GM12872 (cell line): ENCODE measurements around the gene CCDC51.

Experiments
- TF ChIP-seq, protein P1 (sequence below): IDR thresholded peaks from 3 replicates; pipeline ENCODE4 v1.5.1; 2011; ENCODE audit warnings: low read depth, mild to moderate bottlenecking, low read length, moderate library complexity; ENCODE audit not compliant: insufficient read depth

Gene CCDC51

GRCh38 chr3:48405343-48405881 is 34.5 kb downstream of the CCDC51 start:
- TF ChIP-seq, protein P1, sequence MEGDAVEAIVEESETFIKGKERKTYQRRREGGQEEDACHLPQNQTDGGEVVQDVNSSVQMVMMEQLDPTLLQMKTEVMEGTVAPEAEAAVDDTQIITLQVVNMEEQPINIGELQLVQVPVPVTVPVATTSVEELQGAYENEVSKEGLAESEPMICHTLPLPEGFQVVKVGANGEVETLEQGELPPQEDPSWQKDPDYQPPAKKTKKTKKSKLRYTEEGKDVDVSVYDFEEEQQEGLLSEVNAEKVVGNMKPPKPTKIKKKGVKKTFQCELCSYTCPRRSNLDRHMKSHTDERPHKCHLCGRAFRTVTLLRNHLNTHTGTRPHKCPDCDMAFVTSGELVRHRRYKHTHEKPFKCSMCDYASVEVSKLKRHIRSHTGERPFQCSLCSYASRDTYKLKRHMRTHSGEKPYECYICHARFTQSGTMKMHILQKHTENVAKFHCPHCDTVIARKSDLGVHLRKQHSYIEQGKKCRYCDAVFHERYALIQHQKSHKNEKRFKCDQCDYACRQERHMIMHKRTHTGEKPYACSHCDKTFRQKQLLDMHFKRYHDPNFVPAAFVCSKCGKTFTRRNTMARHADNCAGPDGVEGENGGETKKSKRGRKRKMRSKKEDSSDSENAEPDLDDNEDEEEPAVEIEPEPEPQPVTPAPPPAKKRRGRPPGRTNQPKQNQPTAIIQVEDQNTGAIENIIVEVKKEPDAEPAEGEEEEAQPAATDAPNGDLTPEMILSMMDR: no peak

GRCh38 chr3:48404440-48405342 is 35.2 kb downstream of the CCDC51 start:
- TF ChIP-seq, protein P1: no peak

GRCh38 chr3:48403533-48404439 is 36.1 kb downstream of the CCDC51 start:
- TF ChIP-seq, protein P1: no peak

- TF ChIP-seq, protein P1: no peak
Measured at GRCh38 chr3:48402907-48403306, 37.0 kb downstream of the CCDC51 start.

DNA sequence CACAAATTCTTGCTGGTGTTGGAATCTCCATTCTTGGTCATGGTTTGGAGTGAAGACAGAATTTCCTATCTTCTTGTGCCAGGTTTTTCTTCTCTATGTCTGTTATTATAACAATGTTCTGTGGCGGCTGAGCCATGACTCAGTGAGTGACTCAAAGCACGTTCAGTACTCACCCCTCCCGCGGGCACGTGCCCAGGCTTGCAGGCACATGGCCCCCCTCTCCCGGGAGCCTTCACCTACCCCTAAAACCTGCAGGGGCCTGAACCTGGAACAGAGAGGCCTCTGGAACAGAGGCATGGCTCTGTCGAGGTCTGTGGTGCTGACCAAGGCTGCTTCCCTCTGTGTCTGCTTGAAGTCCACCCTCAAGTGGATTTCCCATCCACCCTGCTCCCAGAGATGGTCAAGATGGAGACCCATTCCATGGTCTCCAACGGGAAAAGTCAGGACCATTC is 37.6 kb downstream of the CCDC51 start:
- TF ChIP-seq, protein P1: no peak

DNA sequence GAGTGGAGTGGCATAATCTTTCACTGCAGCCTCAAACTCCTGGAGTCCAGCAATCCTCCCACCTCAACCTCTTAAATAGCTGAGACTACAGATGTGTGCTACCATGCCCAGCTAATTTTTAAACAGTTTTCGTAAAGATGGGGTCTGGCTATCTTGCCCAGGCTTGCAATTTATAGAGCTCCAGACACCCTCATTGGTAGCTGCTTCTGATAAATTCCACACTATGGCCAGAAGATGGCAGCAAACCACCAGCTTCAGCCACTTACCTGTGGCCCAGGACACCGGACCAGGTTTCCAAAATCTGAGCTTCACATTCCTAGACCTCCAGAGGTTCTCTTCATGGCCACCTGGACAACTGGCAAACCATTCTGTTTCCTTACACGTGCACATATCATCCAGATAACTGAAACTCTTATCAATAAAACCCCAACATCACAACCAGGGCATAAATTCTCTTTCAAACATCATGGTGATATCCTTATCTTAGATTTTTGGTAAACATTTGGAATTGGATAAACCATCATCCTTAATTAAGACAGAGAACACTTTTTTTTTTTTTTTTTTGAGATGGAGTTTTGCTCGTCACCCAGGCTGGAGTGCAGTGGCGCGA is 39.0 kb downstream of the CCDC51 start:
- TF ChIP-seq, protein P1: peak; percentile 74
